DOHH2 (cell line): ENCODE measurements around the gene ITPR2.

Experiments
- EZH2phosphoT487 ChIP-seq: fragments of 200-600 bp; sonication (generic); IDR thresholded peaks from 2 replicates; pipeline ENCODE4 v1.6.1; 2017; ENCODE audit warnings: borderline replicate concordance, mild to moderate bottlenecking, antibody characterized with exemption, low read length, moderate library complexity, mixed read lengths
- TF ChIP-seq, protein P1 (sequence below): fragments of 200-600 bp; sonication (generic); IDR thresholded peaks from one replicate; pipeline ENCODE4 v1.5.1; 2014; ENCODE audit warnings: antibody characterized with exemption, mild to moderate bottlenecking, low read depth, low read length; ENCODE audit not compliant: poor library complexity, severe bottlenecking

DNA sequence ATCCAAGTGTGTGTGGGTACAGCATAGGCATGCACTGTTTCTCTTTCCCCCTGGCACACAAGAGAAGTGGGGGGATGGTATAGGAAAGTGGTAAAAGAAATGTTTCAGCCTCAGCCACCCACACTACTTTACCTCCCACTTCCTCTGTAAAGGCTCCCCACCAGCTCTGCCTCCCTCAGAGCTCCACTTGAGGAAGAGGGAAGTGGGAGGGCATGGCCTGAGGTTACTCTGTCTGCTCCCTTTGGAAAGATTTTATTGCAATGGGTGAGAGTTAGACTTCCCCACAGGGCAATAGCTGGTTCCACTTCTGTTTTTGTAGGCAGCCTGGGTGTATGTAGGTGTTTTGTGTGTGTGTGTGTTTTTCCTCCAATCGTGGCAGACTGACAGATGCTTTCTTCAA is 492.3 kb downstream of the ITPR2 start:
- TF ChIP-seq, protein P1, sequence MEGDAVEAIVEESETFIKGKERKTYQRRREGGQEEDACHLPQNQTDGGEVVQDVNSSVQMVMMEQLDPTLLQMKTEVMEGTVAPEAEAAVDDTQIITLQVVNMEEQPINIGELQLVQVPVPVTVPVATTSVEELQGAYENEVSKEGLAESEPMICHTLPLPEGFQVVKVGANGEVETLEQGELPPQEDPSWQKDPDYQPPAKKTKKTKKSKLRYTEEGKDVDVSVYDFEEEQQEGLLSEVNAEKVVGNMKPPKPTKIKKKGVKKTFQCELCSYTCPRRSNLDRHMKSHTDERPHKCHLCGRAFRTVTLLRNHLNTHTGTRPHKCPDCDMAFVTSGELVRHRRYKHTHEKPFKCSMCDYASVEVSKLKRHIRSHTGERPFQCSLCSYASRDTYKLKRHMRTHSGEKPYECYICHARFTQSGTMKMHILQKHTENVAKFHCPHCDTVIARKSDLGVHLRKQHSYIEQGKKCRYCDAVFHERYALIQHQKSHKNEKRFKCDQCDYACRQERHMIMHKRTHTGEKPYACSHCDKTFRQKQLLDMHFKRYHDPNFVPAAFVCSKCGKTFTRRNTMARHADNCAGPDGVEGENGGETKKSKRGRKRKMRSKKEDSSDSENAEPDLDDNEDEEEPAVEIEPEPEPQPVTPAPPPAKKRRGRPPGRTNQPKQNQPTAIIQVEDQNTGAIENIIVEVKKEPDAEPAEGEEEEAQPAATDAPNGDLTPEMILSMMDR, result no peak
- no peak for TF ChIP-seq EZH2phosphoT487
